ENCODE measurements around the gene CEP55. TPM values are rescaled to one million over a fixed set of nuclear protein-coding genes. Genes with fewer than 3 reads are reported as not detected.

CEP55 gene
- total and polyA plus RNA-seq, 9 of the 15 experiments (the other 6 are each of a cell fraction or from before 2014, with no cell fraction given), result 4.4 to 32.5 (median 18.1) TPM

GRCh38 chr10:93566435-93567276, 70.2 kb downstream of the CEP55 start, which contains the start of gene FFAR4:
Gene FFAR4, plus strand, starts transcription at chr10:93566665. Its CDS starts 56 bp downstream, at chr10:93566721.
- H3K27me3 ChIP-seq (ENCODE audit: control insufficient read depth in 2 of 2, insufficient read depth in 2 of 2, low read length in 2 of 2), result peaks cover 7 to 39% of the 10 kb centered on the region in 2 experiments; a peak in 4 of 5 replicates
- no peak within 1 kb of the TSS for H3K4me2 ChIP-seq (ENCODE audit: insufficient read depth, low read length)
- H3K4me1 ChIP-seq (replicated peaks in 1 of 2; ENCODE audit: control insufficient read depth in 2 of 2, insufficient read depth in 2 of 2, low read length in 2 of 2), result peaks cover 0 to 7% of the 10 kb centered on the region in 2 experiments; a peak in 2 of 5 replicates
- intact Hi-C loops (cut with micrococcal nuclease) (no loop called here), in situ Hi-C loops (cut with MboI) (no loop called here)
- H3K79me2 ChIP-seq (ENCODE audit: control insufficient read depth, insufficient read depth, low read length), result no peaks in the 10 kb centered on the region
- no peaks in the 10 kb centered on the region for H4K20me1 ChIP-seq (replicated peaks; ENCODE audit: control insufficient read depth, insufficient read depth, low read length)
- CTCF ChIA-PET (ENCODE audit: low intra/inter-chr PET ratio), result no interaction called here
- FAIRE-seq, result no peak
- no peak within 1 kb of the TSS for H3K27ac ChIP-seq (ENCODE audit: extremely low read depth, low read depth, low read length)
- H3K4me3 ChIP-seq, result no peak within 1 kb of the TSS
- POLR2A ChIA-PET, result no interaction called here
- no peak for DNase-seq (ENCODE audit: extremely low read depth in 1 of 4, low spot score in 3 of 4)
- BruUV-seq (replicated peaks), result no TSS peak
- TF ChIP-seq FOXJ2 (tag; IDR thresholded peaks at IDR 0.05), result no peak
- TF ChIP-seq RNF219 (CRISPR knock-in tag; IDR thresholded peaks at IDR 0.05), result no peak
- no peak for TF ChIP-seq FOXP1 (CRISPR knock-in tag; IDR thresholded peaks at IDR 0.05)
- TF ChIP-seq ZNF324 (CRISPR knock-in tag; IDR thresholded peaks at IDR 0.05), result no peak
- WGBS (ENCODE audit: insufficient coverage, low coverage, missing lambda C conversion rate), result 22% methylated on average over 14 of the region's 85 CpGs
- no peak within 1 kb of the TSS for H3K9ac ChIP-seq (ENCODE audit: insufficient read depth in 1 of 2, low read depth in 2 of 2, low read length in 2 of 2)
- H3K9me3 ChIP-seq (replicated peaks; ENCODE audit: control insufficient read depth, insufficient read depth, low read depth, low read length), result no peaks in the 10 kb centered on the region
- no peaks in the 10 kb centered on the region for H3K36me3 ChIP-seq (ENCODE audit: control insufficient read depth, insufficient read depth, low read length)
- no peaks in the 10 kb centered on the region for H3K9me1 ChIP-seq (ENCODE audit: control insufficient read depth, insufficient read depth, low read length)
- no peak for ATAC-seq
- H2AFZ ChIP-seq (ENCODE audit: low read depth, low read length), result no peak within 1 kb of the TSS

Data from K562 (cell line).